ENCODE measurements around the gene SCO1.

GRCh38 chr17:10735251-10735650, 37.9 kb upstream of the SCO1 start:
- TF ChIP-seq POLR2A (IDR thresholded peaks at IDR 0.05) (no peak), CTCF (IDR thresholded peaks at IDR 0.05) (no peak), POLR2AphosphoS5 (IDR thresholded peaks at IDR 0.05) (no peak), EP300 (IDR thresholded peaks at IDR 0.05) (no peak)

Measured in sigmoid colon (tissue), 4 donors.